GM19043 (cell line): Measurements from ENCODE around the gene GRK6.

Experiments
- ATAC-seq: cut with Tn5 transposase; IDR thresholded peaks from one replicate; pipeline ENCODE4 v1.9.1; 2021; ENCODE audit warnings: low read depth; ENCODE audit not compliant: unreplicated experiment

The GRK6 gene

DNA sequence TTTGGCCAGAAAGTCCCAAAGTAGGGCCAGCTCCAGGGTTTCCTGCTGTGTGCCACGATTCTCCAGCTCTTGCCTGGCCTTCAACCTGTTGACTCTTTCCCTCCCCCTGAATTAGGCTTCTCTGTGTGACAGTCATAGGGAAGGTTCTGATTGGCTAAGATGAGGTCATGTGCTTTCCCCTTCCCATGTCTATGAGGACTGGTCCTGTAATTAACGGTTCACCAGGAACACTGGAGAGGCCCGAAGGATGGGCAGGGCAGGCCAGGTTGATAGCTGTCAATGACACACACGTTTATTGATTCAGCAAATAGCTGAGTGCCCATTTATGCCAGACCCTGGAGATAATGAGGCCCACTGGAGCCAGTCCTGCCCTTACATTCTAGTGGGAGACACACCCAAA lies 11.1 kb downstream of the GRK6 start:
- ATAC-seq, result no peak

DNA sequence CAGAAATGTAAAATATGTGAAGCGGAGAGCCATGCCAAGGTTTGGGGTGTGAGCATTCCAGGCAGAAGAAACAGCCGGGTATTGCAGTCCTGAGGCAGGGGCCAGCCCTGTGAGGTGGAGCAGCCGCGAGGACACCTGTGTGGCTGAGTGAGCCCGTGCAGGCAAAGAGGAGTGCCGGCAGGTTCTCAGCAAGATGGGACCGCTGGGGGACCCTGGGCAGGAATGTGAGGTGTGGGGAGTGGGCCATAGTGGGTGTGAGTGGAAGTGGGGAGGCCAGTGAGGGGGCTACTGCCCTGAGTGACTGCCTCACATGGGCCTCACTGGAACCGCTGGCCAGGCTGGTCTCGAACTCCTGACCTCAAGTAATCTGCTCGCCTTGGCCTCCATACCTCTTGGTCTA lies 12.0 kb downstream of the GRK6 start:
- no peak for ATAC-seq

DNA sequence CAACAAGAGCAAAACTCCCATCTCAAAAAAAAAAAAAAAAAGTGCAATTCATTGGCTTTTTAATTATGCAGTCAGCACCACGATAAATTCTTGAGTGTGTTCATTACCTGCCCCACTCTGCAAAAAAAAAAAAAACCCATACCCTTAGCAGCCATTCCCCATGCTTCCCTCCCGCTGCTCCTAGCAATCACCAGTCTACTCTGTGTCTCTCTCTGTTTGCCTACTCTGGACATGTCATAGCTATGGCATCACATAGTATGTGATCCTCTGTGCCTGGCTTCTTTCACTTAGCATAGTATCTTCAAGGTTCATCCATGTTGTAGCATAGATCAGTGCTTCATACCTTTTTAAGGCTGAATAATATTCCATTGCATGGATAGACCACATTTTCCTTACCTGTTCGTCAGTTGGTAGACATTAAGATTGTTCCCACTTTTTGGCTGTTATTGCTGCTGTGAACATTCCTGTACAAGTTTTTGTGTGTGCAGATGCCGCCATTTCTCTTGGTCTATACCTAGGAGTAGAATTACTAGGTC lies 13.1 kb downstream of the GRK6 start:
- no peak for ATAC-seq

DNA sequence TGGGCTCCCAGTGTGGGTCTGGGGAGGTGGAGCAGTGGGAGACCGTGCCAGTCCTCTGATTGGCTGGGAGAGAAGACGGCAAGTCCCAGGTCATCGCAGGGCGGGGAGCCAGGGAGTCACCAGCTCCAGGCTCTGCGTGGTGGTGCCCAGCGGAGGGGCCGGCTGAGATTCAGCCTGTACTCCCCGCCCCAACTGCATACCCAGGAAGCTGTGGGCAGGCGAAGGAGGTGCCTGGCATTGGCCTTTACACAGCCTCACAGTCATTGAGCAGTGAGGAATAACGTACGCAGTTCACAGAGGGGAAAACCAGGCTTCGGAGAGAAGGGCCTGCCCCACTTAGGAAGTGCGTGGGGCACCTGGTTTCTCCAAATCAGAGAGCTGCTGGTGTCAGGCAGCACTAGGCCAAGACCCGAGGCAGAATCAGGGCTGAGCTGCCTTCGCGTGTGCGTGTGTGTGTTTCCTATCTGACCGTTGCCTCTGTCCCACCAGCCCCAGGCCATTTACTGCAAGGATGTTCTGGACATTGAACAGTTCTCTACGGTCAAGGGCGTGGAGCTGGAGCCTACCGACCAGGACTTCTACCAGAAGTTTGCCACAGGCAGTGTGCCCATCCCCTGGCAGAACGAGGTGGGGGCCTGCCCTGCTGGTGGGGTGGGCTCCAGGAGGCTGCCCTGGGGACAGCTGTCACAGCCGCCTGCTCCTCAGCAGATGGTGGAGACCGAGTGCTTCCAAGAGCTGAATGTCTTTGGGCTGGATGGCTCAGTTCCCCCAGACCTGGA lies 13.9 kb downstream of the GRK6 start:
- no peak for ATAC-seq

DNA sequence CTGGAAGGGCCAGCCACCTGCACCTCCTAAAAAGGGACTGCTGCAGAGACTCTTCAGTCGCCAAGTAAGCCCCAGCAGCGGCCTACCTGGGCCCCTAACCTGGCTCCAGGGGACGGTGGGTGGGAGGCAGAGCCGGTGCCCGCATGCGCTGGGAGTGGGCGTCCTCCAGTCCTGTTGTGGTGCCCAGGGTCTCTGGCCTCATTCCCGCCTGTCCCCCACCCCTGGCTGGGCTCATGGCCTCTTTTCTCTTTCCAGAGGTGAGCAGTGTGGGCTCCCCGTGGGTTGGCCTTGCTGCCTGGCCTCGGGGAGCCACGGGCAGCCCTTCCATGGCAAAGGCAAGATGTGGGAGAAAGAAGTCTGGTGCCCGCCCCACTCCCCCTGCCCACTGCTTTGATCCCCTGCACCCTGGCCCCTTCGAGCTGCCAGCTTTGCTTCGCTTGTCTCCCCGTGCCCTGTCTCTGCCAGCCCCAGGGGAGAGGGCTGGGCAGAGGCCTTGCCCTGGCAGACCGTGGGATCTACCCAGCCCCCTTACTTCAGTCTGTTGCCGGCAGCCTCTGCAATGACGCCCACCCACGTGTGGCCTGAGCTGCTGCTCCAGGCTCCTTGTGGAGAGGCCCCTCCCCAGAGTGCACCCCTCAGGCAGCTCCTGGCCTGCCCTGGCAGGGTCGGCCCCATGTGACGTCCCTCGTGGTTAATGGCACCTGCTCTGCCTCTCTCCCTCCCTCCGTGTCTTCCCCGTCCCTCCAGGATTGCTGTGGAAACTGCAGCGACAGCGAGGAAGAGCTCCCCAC lies 14.7 kb downstream of the GRK6 start:
- no peak for ATAC-seq

DNA sequence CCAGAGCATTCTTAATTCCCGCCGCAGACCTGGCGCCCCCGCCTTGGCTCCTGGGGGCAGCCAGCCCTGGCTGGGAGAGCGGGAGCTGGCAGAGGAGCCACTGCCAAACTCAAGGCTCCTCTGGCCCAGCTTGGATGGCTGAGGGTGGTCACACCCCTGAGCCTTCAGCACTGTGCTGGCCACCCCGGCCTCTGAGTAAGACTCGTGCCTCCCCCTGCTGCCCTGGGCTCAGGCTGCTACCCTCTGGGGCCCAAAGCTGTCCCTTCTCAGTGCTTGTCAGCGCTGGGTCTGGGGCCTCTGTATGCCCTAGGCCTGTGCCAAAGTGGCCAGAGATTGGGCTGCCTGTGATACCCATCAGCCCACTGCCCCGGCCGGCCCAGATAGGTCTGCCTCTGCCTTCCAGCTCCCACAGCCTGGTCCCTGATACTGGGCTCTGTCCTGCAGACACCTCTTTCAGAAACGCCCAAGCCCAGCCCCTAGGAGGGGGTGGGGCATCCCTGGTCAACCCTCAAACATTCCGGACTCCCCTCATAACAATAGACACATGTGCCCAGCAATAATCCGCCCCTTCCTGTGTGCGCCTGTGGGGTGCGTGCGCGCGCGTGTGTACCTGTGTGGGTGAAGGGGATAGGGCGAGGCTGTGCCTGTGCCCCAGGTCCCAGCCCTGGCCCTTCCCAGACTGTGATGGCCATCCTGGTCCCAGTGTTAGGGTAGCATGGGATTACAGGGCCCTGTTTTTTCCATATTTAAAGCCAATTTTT lies 15.8 kb downstream of the GRK6 start:
- ATAC-seq, result no peak

DNA sequence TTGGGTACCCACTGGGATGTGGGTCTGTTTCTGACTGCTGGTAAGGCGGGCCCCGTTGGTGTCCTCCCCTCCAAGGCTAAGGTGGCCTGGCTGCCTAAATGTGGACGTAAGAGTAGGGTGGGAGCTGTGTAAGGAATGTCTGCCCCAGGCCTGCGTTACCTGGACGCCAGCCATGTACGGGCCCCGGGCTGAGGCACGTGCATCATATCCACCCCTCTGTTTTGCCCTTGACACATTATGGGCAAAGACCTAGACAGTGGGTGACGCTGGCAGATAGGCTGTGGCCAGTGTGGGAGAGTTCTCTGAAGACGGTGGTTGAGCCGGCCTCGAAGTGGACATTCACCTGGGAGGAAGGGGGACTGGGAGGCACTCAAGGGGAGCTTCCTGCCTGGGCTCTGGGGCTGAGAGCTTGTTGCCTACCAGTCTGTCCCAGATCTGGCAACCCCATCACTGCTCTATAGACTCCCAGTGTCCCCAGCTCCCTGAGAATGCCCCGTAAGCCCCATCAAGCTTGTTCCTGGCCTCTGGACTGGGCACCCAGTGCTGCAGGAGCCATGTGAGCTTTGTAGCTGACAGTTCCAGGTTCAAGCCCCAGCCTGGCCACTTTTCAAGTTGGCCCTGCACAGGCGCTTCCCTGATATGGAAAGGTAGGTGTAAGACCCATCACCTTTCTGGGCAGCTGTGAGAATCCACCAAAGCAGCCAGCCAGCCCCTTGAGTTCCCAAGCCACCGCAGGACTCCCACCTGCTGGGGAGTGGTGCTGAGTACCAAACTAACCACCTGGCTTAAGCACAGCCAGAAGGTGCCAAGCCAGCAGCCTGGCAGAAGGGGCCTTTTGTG lies 16.9 kb downstream of the GRK6 start:
- ATAC-seq, result no peak

DNA sequence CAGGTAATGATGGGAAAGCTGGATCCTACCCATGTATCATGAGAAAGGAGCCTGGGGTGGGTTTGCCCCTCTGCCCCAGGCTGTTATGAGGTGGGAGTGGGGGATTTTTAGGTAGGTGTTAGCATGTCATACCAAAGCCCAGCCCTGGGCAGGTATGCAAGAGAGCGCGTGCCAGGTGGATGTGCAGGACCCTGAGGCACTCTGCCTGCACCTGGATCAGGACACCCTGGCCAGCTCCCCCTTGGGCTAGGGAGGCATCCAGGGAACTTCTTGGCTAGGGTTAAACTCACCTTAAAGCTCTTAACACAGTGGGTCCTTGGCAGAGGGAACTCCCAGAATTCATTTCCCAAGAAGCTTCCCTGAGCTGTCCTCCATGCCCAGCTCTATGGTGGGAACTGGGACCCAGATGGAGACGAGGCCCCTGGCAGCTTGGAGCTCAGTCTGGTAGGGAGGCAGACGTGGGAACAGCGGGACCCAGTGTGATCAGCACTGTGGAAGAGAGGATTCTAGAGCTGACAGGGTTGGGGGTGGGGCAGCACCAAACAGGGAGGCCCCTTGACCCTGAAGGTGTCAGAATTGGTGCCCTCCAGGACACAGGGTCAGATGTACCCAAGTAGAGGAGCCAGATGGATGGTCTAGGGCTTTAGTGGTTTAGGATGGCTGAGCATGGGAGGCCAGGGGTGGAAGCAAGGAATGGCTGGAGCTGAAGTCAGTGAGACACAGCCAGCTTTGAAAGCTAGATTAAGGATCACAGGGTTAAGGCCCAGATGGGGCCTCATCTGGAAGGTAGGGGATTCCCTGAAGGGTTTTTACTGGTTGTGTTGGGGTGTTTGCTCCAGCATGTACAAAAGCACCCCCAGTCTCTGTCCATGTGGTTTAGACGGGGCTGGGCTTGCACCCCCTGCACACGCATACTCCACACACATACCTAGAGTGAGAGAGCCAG lies 17.9 kb downstream of the GRK6 start:
- ATAC-seq, result no peak

DNA sequence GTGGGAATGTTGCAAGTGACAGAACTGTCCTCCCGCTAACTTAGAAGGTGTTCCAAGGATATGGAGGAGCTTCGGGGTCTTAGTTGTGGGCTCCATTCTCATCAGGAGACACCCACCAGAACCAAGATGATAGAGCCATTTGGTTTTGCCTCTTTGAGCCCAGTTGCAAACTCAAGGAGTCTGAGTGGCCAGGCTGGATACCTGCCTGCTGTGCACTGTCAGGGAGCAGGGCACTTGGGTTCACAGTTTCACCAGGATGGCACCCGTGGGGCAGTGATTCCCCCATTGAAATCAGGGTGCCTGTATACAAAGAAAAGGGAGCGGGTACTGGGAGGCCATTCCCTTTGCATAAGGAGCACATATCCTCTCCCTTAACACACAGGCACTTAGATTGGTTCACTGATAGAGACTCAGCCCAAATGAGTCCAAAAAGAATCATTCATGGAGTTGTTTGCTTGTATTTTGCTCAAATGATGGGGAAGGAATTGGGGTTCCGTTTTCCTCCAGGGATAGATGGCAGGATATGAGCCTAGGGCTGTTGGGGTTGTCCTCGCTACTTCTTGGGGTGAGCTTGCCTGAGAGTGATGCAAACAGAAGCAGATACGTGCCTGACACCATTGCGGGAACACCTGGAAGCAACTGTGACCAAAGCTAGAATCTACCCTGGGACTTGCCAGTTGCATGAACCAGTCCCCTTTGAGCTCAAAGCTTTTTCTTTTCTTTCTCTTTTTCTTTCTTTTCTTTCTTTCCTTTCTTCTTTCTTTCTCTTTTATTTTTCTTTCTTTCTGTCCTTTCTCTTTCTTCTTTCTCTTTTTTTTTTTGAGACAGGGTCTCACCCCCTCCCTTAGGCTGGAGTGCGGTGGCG lies 18.8 kb downstream of the GRK6 start:
- ATAC-seq, result no peak

DNA sequence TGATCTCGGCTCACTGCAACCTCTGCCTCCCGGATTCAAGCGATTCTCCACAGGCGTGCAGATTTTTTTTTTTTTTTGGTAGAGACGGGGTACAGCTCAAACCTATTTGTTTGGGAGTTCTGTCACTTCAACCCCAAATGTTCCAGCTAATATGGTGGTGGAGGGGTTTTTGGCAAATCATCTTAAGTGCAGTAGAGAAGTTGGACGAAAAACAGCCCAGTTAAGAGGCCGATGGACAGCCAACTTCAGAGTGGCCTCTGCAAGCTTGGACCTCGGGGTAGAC lies 19.4 kb downstream of the GRK6 start:
- no peak for ATAC-seq

DNA sequence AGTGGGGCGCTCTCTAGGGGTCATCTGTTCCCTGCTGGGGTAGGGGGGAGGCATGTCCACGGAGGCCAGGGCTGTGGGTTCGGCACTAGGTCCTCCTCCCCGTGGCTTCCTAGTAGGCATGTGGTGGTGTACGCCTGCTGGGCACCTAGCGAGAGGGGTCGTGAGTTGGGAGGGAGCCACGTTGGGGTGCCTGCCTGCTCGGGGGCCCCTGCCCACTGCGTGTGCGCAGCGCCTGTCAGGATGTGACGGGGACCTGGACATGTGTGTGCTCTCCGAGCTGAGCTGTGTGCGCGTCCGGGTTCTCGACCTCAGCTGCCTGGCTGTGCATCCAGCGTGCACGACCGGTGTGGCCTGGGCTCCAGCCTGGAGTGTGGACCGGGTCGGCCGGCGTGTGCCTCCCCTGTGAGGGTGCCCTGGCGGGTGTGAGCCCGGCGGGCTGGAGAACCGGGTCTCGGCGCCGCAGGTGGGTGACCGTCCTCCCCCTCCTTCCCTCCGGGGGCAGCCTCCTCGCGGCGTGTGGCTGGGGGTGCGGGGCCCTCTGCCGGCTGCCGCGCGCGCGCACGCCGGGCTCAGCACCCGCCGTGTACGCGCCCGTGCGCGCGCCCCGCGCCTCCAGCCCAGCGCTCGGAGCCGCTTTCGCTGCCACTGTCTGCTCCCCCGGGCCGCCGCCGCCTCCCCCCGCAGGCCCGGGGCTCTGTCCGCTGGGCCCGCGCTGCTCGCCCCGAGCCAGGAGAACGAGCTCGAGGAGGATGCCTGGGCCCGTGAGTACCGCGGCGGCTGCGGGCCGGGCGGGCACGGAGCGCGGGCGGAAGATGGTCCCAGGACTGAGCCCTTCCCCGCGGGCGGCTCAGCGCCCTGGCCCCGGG lies 20.0 kb downstream of the GRK6 start, which contains the start of gene PRR7:
Gene PRR7 (plus strand): TSS at position 615 of the 866 bp plus-strand sequence. CDS start 8,254 bp downstream, outside the sequence.
- ATAC-seq, result peak; percentile 53

DNA sequence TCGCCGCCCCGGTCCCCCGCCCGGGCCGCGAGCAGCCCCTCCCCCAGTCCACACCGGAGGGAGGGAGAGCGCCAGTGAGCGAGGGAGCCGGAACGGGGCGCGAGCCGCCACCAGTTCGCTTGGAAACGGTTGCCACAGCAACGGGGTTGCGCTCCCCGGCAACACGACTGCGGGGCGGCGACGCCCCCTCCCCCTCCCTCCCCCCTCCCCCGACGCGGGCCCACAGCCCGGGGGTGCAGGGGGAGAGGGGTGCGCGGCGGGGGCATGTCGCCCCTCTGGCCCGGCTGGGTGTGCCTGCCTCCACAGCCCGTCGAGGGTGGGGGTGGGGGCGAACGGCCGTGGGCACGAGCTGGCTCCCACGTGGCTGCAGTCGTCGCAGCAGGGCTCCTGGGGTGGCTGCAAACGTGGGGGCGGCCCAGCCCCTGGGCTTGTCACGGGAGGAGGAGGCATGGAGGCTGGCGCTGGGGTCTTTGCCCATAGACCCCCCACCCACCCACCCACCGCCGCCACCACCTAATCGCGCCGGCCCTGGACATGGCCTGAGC lies 20.7 kb downstream of the GRK6 start:
- peak; percentile 36 for ATAC-seq

DNA sequence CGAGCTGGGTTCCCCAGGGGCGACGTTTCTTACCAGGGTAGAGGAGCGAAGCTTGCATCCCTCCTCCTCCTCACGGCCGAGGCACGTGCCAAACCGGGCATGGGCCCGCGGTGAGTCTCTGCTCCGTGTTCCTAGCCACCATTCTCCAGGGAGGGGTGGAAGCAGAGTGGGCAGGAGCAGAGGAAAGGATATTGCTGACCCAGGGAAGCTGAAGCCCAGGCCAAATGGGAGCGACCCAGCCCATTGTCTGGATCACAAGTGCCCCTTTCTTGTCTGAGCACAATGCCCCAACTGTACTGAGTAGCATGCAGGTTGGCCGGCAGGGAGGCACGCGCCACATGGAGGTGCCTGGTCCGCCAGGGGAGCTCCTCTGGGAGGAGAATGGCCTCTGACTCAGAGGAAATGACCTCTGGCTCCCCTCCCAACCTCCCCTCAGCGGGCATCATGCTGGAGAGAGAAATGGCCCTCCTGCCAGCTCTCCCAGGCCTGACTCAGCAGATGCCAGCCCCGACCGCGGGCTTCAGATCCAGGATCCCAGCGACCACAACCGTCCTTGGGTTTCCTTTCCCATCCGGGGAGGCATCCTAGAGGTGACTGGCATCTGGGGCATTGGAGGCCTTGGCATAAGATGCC lies 21.3 kb downstream of the GRK6 start:
- ATAC-seq, result no peak

DNA sequence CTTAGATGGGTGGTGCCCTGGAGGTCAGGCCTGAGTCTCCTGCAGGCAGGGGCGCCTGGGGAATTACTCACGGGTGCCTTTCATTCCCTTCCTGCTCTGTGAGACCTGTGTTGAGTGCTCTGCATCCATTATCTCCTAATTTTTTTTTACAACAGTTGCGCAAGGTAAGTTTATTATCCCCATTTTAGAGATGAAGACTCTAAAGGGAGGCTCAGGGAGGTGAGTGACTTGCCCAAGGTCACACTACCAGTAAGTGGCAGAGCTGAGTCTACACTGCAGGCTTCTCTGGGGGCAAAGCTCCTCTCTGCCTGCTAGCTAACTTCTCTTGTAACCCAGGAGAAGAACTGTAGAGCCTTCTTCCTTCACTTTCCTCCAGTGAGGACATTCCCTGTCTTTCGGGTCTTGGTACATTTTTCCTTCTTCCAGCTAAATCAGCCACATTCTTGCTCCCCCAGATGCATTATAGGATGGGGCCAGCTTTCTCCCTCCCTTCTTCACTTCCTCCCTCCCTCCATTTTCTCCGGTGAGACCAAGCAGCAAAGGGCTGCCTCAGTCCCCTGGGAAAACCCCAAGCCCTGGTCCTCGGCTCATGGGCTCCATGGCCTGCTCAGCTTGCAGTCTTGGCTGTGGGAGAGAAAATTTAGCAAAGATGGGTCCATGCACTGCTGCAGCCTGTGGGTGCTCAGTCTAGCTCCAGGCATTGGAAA lies 21.9 kb downstream of the GRK6 start:
- no peak for ATAC-seq

DNA sequence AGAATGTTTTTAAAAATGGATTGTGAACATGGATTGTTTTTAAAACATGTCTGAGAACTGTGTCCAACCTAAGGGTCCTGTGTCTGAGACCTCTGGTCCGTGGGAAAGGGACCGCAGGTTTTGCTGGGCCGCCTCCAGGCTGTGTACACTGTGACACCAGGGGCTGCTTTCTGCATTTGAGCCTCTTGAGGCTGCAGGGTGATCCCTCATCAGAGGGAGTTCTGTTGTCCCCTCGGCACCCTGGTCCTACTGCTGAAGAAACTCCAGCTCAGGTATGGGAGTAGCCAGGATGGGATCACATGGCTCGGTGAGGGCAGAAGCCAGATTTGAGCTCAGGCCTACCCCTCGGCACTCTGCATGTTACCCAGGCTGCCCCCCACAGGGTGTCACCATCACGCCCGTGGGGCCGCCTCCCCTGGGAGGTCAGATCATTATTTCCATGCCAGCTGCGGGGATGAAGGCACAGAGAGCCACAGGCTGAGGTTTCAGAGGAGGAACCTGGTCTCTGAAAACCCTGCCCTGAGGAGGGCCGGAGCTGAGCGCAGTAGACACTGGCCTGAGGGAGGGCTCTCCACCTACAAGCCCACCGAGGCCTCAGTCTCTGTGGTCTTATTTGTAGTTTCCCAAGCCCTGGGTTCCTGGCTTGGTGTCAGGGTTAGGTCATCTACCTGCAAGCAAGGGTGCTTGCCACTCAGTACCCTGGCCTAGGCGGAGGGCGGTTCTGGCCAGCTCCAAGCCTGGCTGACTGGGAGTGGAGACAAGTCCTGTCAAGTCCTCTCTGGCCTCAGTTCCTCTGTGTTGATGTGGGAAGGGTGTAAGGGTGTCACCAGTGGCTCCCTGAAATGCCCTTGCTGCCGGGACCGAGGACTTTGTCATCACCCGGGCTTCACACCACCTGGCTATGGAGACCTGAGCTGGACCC lies 22.9 kb downstream of the GRK6 start:
- ATAC-seq, result no peak
